H9 (cell line): ENCODE data around the gene GALT. TPM values are rescaled to one million over a fixed set of nuclear protein-coding genes. Genes with fewer than 3 reads are reported as not detected.

Source experiments
- DNase-seq: peaks from one replicate; pipeline ENCODE4 v3.0.0-alpha.2; 2017
- H2AFZ ChIP-seq: one replicate; pipeline ENCODE4 v1.6.1; 2013; ENCODE audit warnings: mild to moderate bottlenecking, low read length, control low read depth, moderate library complexity
- H2AK5ac ChIP-seq: 2 replicates; pipeline ENCODE4 v1.6.1; 2013; ENCODE audit warnings: low read length, control low read depth, mixed read lengths; ENCODE audit not compliant: insufficient read length
- H2BK120ac ChIP-seq: one replicate; pipeline ENCODE4 v1.6.1; 2013; ENCODE audit warnings: low read depth, mild to moderate bottlenecking, low read length, control low read depth, inconsistent platforms; ENCODE audit not compliant: poor library complexity, severe bottlenecking
- H2BK12ac ChIP-seq: 2 replicates; pipeline ENCODE4 v1.6.1; 2013; ENCODE audit warnings: low read length, control low read depth, mixed read lengths, low read depth; ENCODE audit not compliant: insufficient read length
- H2BK15ac ChIP-seq: 2 replicates; pipeline ENCODE4 v1.6.1; 2013; ENCODE audit warnings: low read depth, low read length, control low read depth
- H2BK20ac ChIP-seq: one replicate; pipeline ENCODE4 v1.6.1; 2013; ENCODE audit warnings: low read depth, mild to moderate bottlenecking, low read length, control low read depth, inconsistent platforms; ENCODE audit not compliant: poor library complexity, severe bottlenecking
- H2BK5ac ChIP-seq: 2 replicates; pipeline ENCODE4 v1.6.1; 2013; ENCODE audit warnings: low read length, control low read depth, mixed read lengths; ENCODE audit not compliant: insufficient read length
- H3K14ac ChIP-seq: 2 replicates; pipeline ENCODE4 v1.6.1; 2013; ENCODE audit warnings: low read length, control low read depth; ENCODE audit not compliant: insufficient read depth
- H3K18ac ChIP-seq: 2 replicates; pipeline ENCODE4 v1.6.1; 2013; ENCODE audit warnings: low read depth, mild to moderate bottlenecking, mixed read lengths, low read length, control low read depth; ENCODE audit not compliant: insufficient read length
- H3K23ac ChIP-seq: 2 replicates; pipeline ENCODE4 v1.6.1; 2013; ENCODE audit warnings: low read length, control low read depth, mixed read lengths, low read depth; ENCODE audit not compliant: insufficient read length
- H3K23me2 ChIP-seq: 2 replicates; pipeline ENCODE4 v1.6.1; 2013; ENCODE audit warnings: low read depth, mild to moderate bottlenecking, mixed read lengths, low read length, control low read depth; ENCODE audit not compliant: insufficient read length, poor library complexity, severe bottlenecking
- H3K27ac ChIP-seq: 2 replicates; pipeline ENCODE4 v1.5.1; 2013; ENCODE audit warnings: low read length, control low read depth, mixed read lengths, low read depth; ENCODE audit not compliant: insufficient read length
- H3K27me3 ChIP-seq: 2 replicates; pipeline ENCODE4 v1.6.1; 2013; ENCODE audit warnings: low read length, control low read depth, inconsistent platforms; ENCODE audit not compliant: insufficient read depth
- H3K4ac ChIP-seq: 2 replicates; pipeline ENCODE4 v1.6.1; 2013; ENCODE audit warnings: low read depth, mild to moderate bottlenecking, control low read depth, inconsistent platforms, low read length, moderate library complexity
- H3K4me1 ChIP-seq: 2 replicates; pipeline ENCODE4 v1.6.1; 2013; ENCODE audit warnings: low read length, control low read depth, inconsistent platforms; ENCODE audit not compliant: insufficient read depth
- H3K4me2 ChIP-seq: 2 replicates; pipeline ENCODE4 v1.6.1; 2013; ENCODE audit warnings: low read length, control low read depth, mixed read lengths; ENCODE audit not compliant: insufficient read length, insufficient read depth
- H3K56ac ChIP-seq: 2 replicates; pipeline ENCODE4 v1.6.1; 2013; ENCODE audit warnings: low read depth, mild to moderate bottlenecking, mixed read lengths, low read length, control low read depth; ENCODE audit not compliant: insufficient read length
- H3K79me1 ChIP-seq: 2 replicates; pipeline ENCODE4 v1.6.1; 2013; ENCODE audit warnings: low read depth, mild to moderate bottlenecking, moderate library complexity, low read length, control low read depth, inconsistent platforms; ENCODE audit not compliant: insufficient read depth, poor library complexity, severe bottlenecking
- H3K79me2 ChIP-seq: 2 replicates; pipeline ENCODE4 v1.6.1; 2013; ENCODE audit warnings: low read length, control low read depth, inconsistent platforms; ENCODE audit not compliant: insufficient read depth
- H3K9ac ChIP-seq: 2 replicates; pipeline ENCODE4 v1.6.1; 2013; ENCODE audit warnings: low read length, control low read depth, mixed read lengths; ENCODE audit not compliant: insufficient read length; ENCODE audit errors: extremely low read depth
- H3K9me3 ChIP-seq: one replicate; pipeline ENCODE4 v1.6.1; 2013; ENCODE audit warnings: low read depth, low read length, inconsistent platforms; ENCODE audit not compliant: control insufficient read depth
- H3T11ph ChIP-seq: one replicate; pipeline ENCODE4 v1.6.1; 2013; ENCODE audit warnings: mild to moderate bottlenecking, low read length, control low read depth, inconsistent platforms
- H4K20me1 ChIP-seq: one replicate; pipeline ENCODE4 v1.6.1; 2013; ENCODE audit not compliant: control insufficient read depth, insufficient read length, insufficient read depth
- H4K5ac ChIP-seq: 2 replicates; pipeline ENCODE4 v1.6.1; 2013; ENCODE audit warnings: low read depth, mild to moderate bottlenecking, mixed read lengths, low read length, control low read depth; ENCODE audit not compliant: insufficient read length
- H4K8ac ChIP-seq: replicated peaks from 2 replicates; pipeline ENCODE4 v1.6.1; 2013; ENCODE audit warnings: low read length, control low read depth, mixed read lengths, low read depth; ENCODE audit not compliant: insufficient read length
- H4K91ac ChIP-seq: 2 replicates; pipeline ENCODE4 v1.6.1; 2013; ENCODE audit warnings: low read depth, mild to moderate bottlenecking, moderate library complexity, mixed read lengths, low read length, control low read depth; ENCODE audit not compliant: insufficient read length
- H3K27ac Mint-ChIP-seq, 3 experiments: 2 replicates in 2 of 3; 3 replicates in 1 of 3; pipeline ENCODE4 v1.8.0; 2020 to 2021; ENCODE audit warnings: mixed read lengths in 3 of 3, mild to moderate bottlenecking in 1 of 3, moderate library complexity in 1 of 3
- H3K27me3 Mint-ChIP-seq: 2 replicates; pipeline ENCODE4 v1.8.0; 2021; ENCODE audit warnings: low read depth, mild to moderate bottlenecking, moderate library complexity, mixed read lengths
- H3K36me3 Mint-ChIP-seq, 3 experiments: 2 replicates in 2 of 3; 3 replicates in 1 of 3; pipeline ENCODE4 v1.8.0; 2020 to 2021; ENCODE audit warnings: low read depth in 3 of 3, mixed read lengths in 3 of 3; ENCODE audit not compliant: insufficient read depth in 1 of 3
- H3K4me1 Mint-ChIP-seq, 2 experiments: 2 replicates each; pipeline ENCODE4 v1.8.0; 2020; ENCODE audit warnings: mixed read lengths in 2 of 2
- H3K4me3 Mint-ChIP-seq, 2 experiments: 2 replicates in 1 of 2; 3 replicates in 1 of 2; pipeline ENCODE4 v1.8.0; 2020 to 2021; ENCODE audit warnings: mild to moderate bottlenecking in 2 of 2, mixed read lengths in 2 of 2, moderate library complexity in 1 of 2
- H3K9me3 Mint-ChIP-seq, 2 experiments: 2 replicates in 1 of 2; 3 replicates in 1 of 2; pipeline ENCODE4 v1.8.0; 2020; ENCODE audit warnings: mild to moderate bottlenecking in 2 of 2, mixed read lengths in 2 of 2, moderate library complexity in 1 of 2
- WGBS: extraction: QIAGEN DNeasy Blood & Tissue Kit; methylation state at CpG from one replicate; pipeline ENCODE4 v1.1.7; 2013; ENCODE audit warnings: missing lambda C conversion rate, low lambda C conversion rate, mixed read lengths; ENCODE audit not compliant: insufficient read length; ENCODE audit errors: extremely low coverage; 5-methylcytosine and 5-hydroxymethylcytosine counted together
- total RNA-seq: library from RNA; stranded (reverse); gene quantifications from 2 replicates; pipeline ENCODE4 v1.2.1, GENCODE V29; 2021
- TF ChIP-seq, protein P1 (sequence below): fragments of 200-600 bp; sonication (generic); conservative IDR thresholded peaks from 3 replicates; pipeline ENCODE4 v1.8.0; 2021; ENCODE audit warnings: antibody characterized with exemption, mild to moderate bottlenecking

The GALT gene
- total RNA-seq, 1 experiment from 2014 or later: 41.5 TPM

DNA sequence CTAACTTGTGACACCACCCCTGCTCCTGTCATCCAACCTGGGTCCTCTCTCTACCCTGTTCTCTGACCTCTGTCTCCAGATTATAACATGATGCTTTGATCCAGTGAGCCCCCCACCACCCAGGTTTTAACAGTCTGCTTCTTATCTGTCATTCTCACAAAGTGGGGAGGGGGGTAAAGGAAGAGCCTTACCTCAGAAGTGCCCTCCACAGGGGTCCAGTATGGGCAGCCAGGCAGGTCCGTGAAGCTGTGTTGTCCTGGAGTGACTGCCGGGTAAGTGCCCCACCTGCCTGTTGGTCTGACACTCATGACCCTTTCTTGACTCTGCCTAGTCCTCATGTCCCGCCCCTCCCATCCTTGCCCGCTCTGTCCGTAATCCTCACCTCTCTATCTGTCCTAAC lies 8.9 kb downstream of the GALT start:
- H3K9ac ChIP-seq: no peak overlapping the region
- no peak overlapping the region for H2BK12ac ChIP-seq
- H3K36me3 Mint-ChIP-seq: peaks cover 0 to under 1% (median 0%) of the 10 kb centered on the region in 3 experiments; a peak in 2 of 7 replicates
- no peak overlapping the region for H2BK15ac ChIP-seq
- peaks cover 7% of the 10 kb centered on the region for H3K23me2 ChIP-seq
- TF ChIP-seq, protein P1, sequence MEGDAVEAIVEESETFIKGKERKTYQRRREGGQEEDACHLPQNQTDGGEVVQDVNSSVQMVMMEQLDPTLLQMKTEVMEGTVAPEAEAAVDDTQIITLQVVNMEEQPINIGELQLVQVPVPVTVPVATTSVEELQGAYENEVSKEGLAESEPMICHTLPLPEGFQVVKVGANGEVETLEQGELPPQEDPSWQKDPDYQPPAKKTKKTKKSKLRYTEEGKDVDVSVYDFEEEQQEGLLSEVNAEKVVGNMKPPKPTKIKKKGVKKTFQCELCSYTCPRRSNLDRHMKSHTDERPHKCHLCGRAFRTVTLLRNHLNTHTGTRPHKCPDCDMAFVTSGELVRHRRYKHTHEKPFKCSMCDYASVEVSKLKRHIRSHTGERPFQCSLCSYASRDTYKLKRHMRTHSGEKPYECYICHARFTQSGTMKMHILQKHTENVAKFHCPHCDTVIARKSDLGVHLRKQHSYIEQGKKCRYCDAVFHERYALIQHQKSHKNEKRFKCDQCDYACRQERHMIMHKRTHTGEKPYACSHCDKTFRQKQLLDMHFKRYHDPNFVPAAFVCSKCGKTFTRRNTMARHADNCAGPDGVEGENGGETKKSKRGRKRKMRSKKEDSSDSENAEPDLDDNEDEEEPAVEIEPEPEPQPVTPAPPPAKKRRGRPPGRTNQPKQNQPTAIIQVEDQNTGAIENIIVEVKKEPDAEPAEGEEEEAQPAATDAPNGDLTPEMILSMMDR: no peak
- H2BK20ac ChIP-seq: no peak overlapping the region
- H2AFZ ChIP-seq: no peak overlapping the region
- H3K4me2 ChIP-seq: no peak overlapping the region
- peaks cover 30 to 42% of the 10 kb centered on the region in 2 experiments for H3K4me1 Mint-ChIP-seq
- peaks cover 3% of the 10 kb centered on the region for H4K20me1 ChIP-seq
- H3K9me3 ChIP-seq: no peaks in the 10 kb centered on the region
- H4K5ac ChIP-seq: no peak overlapping the region
- WGBS: no CpG with 5 or more reads among the region's 5 CpGs
- no peak overlapping the region for H3K14ac ChIP-seq
- H3K56ac ChIP-seq: no peak overlapping the region
- no peak overlapping the region for H4K8ac ChIP-seq
- H2AK5ac ChIP-seq: no peak overlapping the region
- no peak overlapping the region for H3K23ac ChIP-seq
- H3K79me1 ChIP-seq: no peaks in the 10 kb centered on the region
- no peak overlapping the region for H3K4me3 Mint-ChIP-seq
- no peak overlapping the region for H3K27ac ChIP-seq
- no peaks in the 10 kb centered on the region for H3K27me3 ChIP-seq
- H3K27ac Mint-ChIP-seq: no peak overlapping the region
- H2BK5ac ChIP-seq: no peak overlapping the region
- H4K91ac ChIP-seq: no peak overlapping the region
- H3K18ac ChIP-seq: no peak overlapping the region
- no peak overlapping the region for H3T11ph ChIP-seq
- no peaks in the 10 kb centered on the region for H3K79me2 ChIP-seq
- no peak overlapping the region for H3K4ac ChIP-seq
- peaks cover 5% of the 10 kb centered on the region; the same call in 1 of the 2 replicates for H3K4me1 ChIP-seq
- no peaks in the 10 kb centered on the region for H3K9me3 Mint-ChIP-seq
- peaks cover 6% of the 10 kb centered on the region for H3K27me3 Mint-ChIP-seq
- no peak overlapping the region for H2BK120ac ChIP-seq
- no peak for DNase-seq
